Loucy (cell line): Measurements from ENCODE around the gene SPINK14.

Experiments
- H2AFZ ChIP-seq: fragments of 200-600 bp; sonication (generic); 2 replicates; pipeline ENCODE4 v1.6.0; 2016; ENCODE audit warnings: antibody characterized with exemption, mild to moderate bottlenecking, low read length, moderate library complexity
- H3F3A ChIP-seq: fragments of 200-600 bp; 2 replicates; pipeline ENCODE4 v1.6.0; 2016; ENCODE audit warnings: antibody characterized with exemption, low read depth, mild to moderate bottlenecking
- H3K27me3 ChIP-seq: fragments of 200-600 bp; sonication (generic); 2 replicates; pipeline ENCODE4 v1.6.1; 2014; ENCODE audit warnings: low read length, mild to moderate bottlenecking; ENCODE audit not compliant: insufficient read depth, poor library complexity, severe bottlenecking
- H3K36me3 ChIP-seq: fragments of 200-600 bp; sonication (generic); 2 replicates; pipeline ENCODE4 v1.6.1; 2016; ENCODE audit warnings: low read length; ENCODE audit not compliant: insufficient read depth
- H3K4me1 ChIP-seq: fragments of 200-600 bp; sonication (generic); 2 replicates; pipeline ENCODE4 v1.5.1; 2014; ENCODE audit warnings: low read length, mild to moderate bottlenecking; ENCODE audit not compliant: insufficient read depth, poor library complexity, severe bottlenecking
- H3K4me2 ChIP-seq: fragments of 200-600 bp; sonication (generic); 2 replicates; pipeline ENCODE4 v1.6.0; 2014; ENCODE audit warnings: antibody characterized with exemption, low read length, low read depth, mild to moderate bottlenecking; ENCODE audit not compliant: poor library complexity, severe bottlenecking
- H3K4me3 ChIP-seq: fragments of 200-600 bp; sonication (generic); 2 replicates; pipeline ENCODE4 v1.5.1; 2014; ENCODE audit warnings: low read length, mild to moderate bottlenecking, mixed read lengths; ENCODE audit not compliant: poor library complexity, severe bottlenecking
- H3K79me2 ChIP-seq: fragments of 200-600 bp; sonication (generic); 2 replicates; pipeline ENCODE4 v1.6.1; 2014; ENCODE audit warnings: low read length; ENCODE audit not compliant: insufficient read depth
- H3K9ac ChIP-seq: fragments of 200-600 bp; sonication (generic); 2 replicates; pipeline ENCODE4 v1.6.0; 2014; ENCODE audit warnings: mild to moderate bottlenecking, low read depth, low read length, moderate library complexity; ENCODE audit not compliant: poor library complexity, severe bottlenecking
- H3K9me2 ChIP-seq: fragments of 200-600 bp; sonication (generic); replicated peaks from 2 replicates; pipeline ENCODE4 v1.6.1; 2016; ENCODE audit warnings: low read depth, low read length, mixed read lengths
- H3K9me3 ChIP-seq: fragments of 200-600 bp; sonication (generic); 2 replicates; pipeline ENCODE4 v1.6.1; 2014; ENCODE audit warnings: mild to moderate bottlenecking, antibody characterized with exemption, low read length, low read depth; ENCODE audit not compliant: insufficient read depth
- H4K20me1 ChIP-seq: fragments of 200-600 bp; sonication (generic); 2 replicates; pipeline ENCODE4 v1.6.0; 2014; ENCODE audit warnings: antibody characterized with exemption, low read length, mild to moderate bottlenecking; ENCODE audit not compliant: insufficient read depth, poor library complexity, severe bottlenecking
- CTCF ChIP-seq: fragments of 200-600 bp; sonication (generic); conservative IDR thresholded peaks from 2 replicates; pipeline ENCODE4 v1.5.1; 2014; ENCODE audit warnings: mild to moderate bottlenecking, antibody characterized with exemption, low read length
- EZH2phosphoT487 ChIP-seq: fragments of 200-600 bp; IDR thresholded peaks from 2 replicates; pipeline ENCODE4 v1.6.1; 2018; ENCODE audit warnings: antibody characterized with exemption, mild to moderate bottlenecking, moderate library complexity, borderline replicate concordance

SPINK14 gene

GRCh38 chr5:148135091-148136048 lies 33.0 kb upstream of the SPINK14 start:
- H4K20me1 ChIP-seq, result no peaks in the 10 kb centered on the region
- no peak overlapping the region for H3K4me3 ChIP-seq
- no peaks in the 10 kb centered on the region for H3K9me3 ChIP-seq
- no peak overlapping the region for H3K9ac ChIP-seq
- no peak overlapping the region for H2AFZ ChIP-seq
- H3K27me3 ChIP-seq, result no peaks in the 10 kb centered on the region
- no peaks in the 10 kb centered on the region for H3K9me2 ChIP-seq
- no peaks in the 10 kb centered on the region for H3K36me3 ChIP-seq
- no peaks in the 10 kb centered on the region for H3K4me1 ChIP-seq
- no peak overlapping the region for H3K4me2 ChIP-seq
- TF ChIP-seq CTCF, result no peak
- no peak for TF ChIP-seq EZH2phosphoT487
- H3K79me2 ChIP-seq, result no peaks in the 10 kb centered on the region
- H3F3A ChIP-seq, result no peaks in the 10 kb centered on the region

GRCh38 chr5:148140846-148141245 lies 27.5 kb upstream of the SPINK14 start:
- no peaks in the 10 kb centered on the region for H3K27me3 ChIP-seq
- H3K4me1 ChIP-seq, result no peaks in the 10 kb centered on the region
- H2AFZ ChIP-seq, result no peak overlapping the region
- H3K36me3 ChIP-seq, result no peaks in the 10 kb centered on the region
- no peak overlapping the region for H3K4me3 ChIP-seq
- H3K4me2 ChIP-seq, result no peak overlapping the region
- TF ChIP-seq EZH2phosphoT487, result no peak
- no peak for TF ChIP-seq CTCF
- H3K9ac ChIP-seq, result no peak overlapping the region
- H4K20me1 ChIP-seq, result no peaks in the 10 kb centered on the region
- H3F3A ChIP-seq, result no peaks in the 10 kb centered on the region
- H3K9me2 ChIP-seq, result no peaks in the 10 kb centered on the region
- H3K9me3 ChIP-seq, result no peaks in the 10 kb centered on the region
- H3K79me2 ChIP-seq, result no peaks in the 10 kb centered on the region

- Histone ChIP-seq H4K20me1 (no peaks in the 10 kb centered on the region), H3K9ac (no peak overlapping the region), H2AFZ (no peak overlapping the region), H3K9me3 (no peaks in the 10 kb centered on the region), H3K36me3 (no peaks in the 10 kb centered on the region), H3F3A (no peaks in the 10 kb centered on the region), H3K4me2 (no peak overlapping the region), H3K79me2 (no peaks in the 10 kb centered on the region), H3K4me1 (no peaks in the 10 kb centered on the region), H3K9me2 (no peaks in the 10 kb centered on the region), H3K4me3 (no peak overlapping the region), H3K27me3 (no peaks in the 10 kb centered on the region)
- TF ChIP-seq EZH2phosphoT487, result no peak
- no peak for TF ChIP-seq CTCF
Measured at GRCh38 chr5:148141645-148142044, 26.7 kb upstream of the SPINK14 start.
